HG03280 (cell line): Measurements from ENCODE around the gene CYTH3.
A peak's percentile ranks its signal among the peaks of the same experiment; 100 is the strongest.
"Not testable (repeated sequence)": the region's sequence is repeated elsewhere in the genome, so short reads cannot be mapped to it uniquely, and the experiment has no call there.

Source experiments
- ATAC-seq: cut with Tn5 transposase; IDR thresholded peaks from one replicate; pipeline ENCODE4 v1.9.1; 2021; ENCODE audit warnings: mild to moderate bottlenecking, moderate library complexity; ENCODE audit not compliant: unreplicated experiment

CYTH3 gene

DNA sequence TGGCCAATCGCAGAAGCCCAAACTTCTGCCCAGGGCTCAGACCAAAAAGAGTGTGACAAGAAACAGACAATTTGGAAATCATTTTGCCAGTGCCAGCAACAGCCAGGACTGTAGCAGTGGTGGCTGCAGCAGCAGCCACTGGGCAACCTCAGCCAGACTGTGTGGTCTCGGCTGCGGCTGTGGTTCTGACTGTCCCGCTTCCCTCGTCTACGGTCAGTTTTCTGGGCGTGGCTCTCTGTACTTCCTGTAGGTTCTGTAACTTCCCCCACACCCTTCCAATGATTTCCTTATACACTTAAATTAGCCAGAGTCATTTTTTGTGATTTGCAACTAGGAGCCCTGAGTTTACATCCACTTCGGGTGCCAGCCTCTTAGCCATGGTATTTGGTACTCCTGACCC is 39.9 kb downstream of the CYTH3 start:
- ATAC-seq: no peak

DNA sequence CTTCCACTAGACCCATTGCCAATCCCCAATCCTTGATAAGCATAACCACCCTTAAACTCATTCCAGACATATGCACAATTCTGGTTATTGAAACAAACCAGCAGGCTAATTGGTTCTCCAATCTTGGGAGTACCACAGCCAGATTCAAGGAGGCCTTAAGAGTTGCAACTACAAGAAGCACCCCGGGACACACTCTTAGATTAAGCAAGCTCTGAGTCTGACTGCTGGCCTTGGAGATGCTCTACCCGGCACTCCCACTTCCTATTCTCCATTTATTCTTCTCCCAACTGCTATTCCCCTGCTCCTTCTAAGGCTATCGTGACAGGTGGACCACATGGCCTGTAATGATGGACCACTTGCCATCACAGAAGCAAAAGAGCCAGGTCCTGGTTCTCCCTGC is 40.3 kb downstream of the CYTH3 start:
- no peak for ATAC-seq

DNA sequence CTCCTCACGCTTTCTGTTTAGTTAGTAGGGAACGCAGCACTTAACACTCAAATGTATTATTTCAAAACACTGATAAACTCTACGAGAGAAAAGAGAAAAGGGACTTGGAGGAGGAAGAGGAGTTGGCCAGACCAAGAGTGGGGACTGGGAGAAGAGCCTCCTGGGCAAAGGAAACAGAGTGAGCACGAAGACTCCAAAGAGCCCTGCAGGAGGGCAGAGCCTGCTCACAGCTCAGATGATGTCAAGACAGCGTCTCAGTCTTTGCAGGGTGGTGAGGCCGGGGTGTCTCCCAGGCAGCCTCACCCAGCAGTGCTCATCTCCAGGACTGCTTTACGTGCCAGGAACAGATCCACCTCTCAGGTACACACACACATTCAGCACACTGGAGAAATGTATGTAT is 41.2 kb downstream of the CYTH3 start:
- ATAC-seq: no peak

DNA sequence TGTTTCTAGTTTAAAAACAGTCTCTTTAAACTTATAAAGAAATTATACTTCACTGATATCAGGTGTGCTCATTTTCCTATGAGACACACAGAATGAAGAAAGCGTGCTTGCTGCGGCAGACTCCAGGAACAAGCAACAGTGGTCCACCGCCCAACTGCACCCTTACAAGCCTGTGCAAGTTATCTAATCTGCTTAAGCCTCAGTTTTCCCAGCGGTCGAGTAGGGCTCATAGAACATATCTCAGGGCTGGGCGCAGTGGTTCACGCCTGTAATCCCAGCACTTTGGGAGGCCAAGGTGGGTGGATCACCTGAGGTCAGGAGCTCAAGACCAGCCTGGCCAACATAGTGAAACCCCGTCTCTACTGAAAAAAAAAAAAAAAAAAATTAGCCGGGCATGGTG is 43.1 kb downstream of the CYTH3 start:
- ATAC-seq: peak; percentile 16

DNA sequence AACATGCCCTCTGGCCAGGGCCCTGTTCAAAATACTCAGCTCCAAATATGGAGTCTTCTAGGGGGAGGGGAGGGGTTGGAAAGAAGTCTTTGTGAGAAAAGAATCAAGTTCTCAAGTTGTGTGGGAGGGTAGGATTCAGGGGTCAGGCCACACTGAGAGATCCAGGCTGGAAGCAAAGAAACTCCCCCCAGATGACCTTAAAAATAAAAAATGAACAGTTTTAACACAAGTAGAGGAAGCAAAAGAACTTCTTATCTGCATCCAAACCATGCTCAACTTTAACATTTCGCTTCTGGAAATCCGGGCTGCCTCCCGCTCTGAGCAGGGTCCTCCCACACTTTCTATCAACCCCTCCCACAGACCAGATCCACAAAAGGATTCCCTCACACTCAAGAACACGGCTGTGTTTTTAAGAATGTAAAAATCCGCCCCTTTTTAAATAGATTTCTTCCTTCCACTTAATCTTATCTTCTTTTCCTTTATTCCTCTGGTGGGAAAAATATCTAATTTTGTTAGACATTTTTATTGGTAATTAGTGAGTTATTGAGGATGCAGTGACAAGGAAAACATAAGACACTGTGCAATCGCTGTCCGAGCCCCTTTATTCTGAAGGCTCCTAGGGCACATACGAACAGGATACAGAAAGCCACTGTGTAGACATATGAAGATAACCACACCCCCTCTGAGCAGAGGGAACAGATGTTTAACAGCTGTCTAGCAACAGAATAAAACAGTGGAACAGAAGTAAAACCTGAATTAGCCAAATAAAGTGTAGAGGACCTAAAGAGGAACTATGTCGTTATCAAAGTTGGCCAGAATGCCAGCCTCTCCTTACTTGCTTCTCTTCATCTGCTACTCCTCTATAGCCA is 43.8 kb downstream of the CYTH3 start:
- ATAC-seq: peak; percentile 81

DNA sequence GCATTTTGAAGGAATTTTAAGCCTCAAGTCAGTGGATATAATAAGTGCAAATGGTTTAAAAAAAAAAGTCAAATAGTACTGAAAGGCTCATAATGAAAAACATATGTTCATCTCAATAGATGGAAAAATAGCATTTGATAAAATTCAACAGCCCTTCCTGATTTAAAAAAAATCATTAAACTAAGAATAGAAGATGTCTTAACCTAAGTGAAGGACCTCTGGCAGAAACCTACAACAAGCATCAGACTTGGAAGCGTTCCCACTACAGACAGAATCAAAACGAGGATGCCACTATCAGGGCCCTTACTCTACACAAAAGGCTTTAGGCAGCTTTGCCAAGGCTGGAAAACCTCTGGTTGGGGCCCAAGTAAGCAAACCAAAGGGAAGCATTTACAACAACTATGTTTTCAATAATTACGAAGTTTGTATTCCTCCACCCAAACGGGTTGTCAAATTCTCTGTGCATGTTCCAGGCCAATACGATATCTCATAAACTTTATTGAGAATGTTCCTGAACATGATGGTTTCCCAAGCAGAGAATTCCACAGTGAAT is 45.1 kb downstream of the CYTH3 start:
- ATAC-seq: no peak

DNA sequence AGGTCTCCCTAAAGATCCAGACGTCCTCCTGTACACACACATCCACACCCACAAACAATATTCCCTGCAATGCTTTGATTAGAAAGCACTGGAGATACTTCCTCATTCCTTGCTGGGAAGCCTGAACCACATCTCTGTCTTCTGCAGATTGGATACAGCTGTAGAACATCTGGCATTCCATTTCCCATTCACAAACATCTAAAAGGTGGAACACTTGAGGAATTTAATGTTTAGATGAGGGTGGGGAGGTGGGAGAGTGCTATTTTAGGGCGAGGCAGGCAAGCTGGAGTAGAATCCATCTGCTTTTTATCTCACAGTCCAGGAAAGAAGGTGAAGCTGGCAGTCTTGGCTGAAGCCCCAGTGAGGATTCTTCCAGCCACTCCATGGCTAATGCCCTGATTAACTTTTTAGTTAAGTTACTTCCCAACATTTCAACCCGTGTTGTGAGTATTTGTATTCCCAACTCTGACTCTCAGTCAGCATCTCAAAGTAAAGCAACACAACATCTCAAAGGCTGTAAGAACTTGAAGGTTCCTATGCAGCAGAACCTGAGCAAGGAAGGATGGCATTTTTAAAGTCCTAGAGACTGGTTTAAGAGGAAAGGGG is 46.1 kb downstream of the CYTH3 start:
- ATAC-seq: no peak

DNA sequence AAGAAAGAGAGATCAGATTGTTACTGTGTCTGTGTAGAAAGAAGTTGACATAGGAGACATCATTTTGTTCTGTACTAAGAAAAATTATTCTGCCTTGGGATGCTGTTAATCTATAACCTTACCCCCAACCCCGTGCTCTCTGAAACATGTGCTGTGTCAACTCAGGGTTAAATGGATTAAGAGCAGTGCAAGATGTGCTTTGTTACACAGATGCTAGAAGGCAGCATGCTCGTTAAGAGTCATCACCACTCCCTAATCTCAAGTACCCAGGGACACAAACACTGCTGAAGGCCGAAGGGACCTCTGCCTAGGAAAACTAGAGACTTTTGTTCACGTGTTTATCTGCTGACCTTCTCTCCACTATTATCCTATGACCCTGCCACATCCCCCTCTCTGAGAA is 49.0 kb downstream of the CYTH3 start:
- not testable (repeated sequence) for ATAC-seq

DNA sequence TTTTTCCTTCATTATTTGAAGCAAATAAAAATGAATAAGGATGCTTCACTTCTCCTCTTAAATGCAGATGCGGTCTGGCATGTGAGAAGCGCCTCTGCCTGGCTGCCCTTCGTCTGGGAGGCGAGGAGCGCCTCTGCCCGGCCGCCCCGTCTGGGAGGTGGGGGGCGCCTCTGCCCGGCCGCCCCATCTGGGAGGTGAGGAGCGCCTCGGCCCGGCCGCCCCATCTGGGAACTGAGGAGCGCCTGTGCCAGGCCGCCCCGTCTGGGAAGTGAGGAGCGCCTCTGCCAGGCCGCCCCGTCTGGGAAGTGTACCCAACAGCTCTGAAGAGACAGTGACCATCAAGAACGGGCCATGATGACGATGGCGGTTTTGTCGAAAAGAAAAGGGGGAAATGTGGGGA is 49.4 kb downstream of the CYTH3 start:
- ATAC-seq: not testable (repeated sequence)

DNA sequence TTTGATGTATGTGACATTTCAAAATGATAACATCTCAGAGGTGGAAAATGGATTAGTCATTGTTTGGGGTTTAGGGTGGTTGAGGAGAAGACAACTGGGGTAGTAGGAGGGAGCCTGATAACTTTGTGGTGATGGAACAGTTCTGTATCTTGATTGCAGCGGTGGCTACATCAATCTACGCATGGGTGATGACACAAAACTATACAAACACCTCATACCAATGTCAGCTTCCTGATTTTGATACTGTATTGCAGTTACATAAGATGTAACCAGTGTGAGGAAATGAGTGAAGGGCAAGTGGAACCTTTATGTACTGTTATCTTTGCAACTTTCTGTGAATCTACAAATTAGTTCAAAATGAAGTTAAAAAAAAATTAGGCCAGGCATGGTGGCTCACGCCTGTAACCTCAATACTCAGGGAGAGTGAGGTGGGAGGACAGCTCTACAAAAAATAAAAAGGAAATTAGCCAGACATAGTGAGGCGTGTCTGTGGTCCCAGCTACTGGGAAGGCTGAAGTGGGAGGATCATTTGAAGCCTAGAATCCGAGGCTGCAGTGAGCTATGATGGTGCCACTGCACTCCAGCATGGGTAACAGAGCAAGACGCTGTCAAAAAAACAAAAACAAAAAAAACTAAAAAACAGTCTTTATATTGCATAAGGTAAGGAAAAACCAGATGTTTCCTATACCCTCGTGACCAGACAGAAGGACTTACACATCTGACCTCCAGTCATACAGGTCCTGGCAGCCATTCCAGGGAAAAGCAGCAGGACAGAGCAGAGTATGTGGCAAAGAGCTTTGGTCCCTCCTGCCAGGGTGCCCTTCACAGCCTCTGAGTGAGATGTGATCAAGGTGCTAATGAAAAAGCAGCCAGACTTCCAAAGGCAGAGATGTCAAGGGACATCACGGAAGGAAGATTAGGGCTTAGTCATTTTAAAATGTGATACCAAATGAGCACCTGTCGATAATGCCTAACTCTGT is 50.8 kb downstream of the CYTH3 start:
- ATAC-seq: no peak

DNA sequence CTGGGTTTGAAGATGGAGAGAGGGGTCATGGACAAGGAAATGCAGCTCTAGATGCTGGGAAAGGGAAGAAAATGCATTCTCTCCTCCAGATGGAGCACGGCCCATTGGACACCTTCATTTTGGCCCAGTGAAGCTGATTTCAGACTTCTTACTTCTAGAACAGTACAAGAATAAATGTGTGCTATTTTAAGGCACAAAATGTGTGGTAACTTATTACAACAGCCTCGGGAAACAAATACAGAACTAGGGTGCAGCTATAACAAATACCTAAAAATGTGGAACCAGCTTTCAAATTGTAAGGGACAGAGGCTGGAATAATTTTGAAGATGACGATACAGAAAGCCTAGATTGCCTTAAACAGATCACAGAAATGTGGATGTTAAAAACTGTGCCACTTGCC is 54.1 kb downstream of the CYTH3 start:
- no peak for ATAC-seq

DNA sequence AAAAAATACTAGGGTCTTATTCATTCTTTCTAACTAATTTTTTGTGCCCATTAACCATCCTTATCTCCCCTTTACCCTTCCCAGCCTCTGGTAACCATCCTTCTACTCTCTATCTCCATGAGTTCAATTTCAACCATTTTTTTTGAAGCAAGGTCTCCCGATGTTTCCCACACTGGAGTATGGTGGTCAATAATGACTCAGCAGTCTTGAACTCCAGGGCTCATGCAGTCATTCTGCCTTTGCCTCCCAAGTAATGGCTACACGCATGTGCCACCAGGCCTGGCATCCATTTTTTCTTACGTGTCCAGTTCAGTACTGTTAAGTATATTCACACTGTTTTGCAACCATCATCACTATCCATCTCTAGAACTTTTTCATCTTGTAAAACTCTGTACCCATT is 60.4 kb downstream of the CYTH3 start:
- no peak for ATAC-seq

DNA sequence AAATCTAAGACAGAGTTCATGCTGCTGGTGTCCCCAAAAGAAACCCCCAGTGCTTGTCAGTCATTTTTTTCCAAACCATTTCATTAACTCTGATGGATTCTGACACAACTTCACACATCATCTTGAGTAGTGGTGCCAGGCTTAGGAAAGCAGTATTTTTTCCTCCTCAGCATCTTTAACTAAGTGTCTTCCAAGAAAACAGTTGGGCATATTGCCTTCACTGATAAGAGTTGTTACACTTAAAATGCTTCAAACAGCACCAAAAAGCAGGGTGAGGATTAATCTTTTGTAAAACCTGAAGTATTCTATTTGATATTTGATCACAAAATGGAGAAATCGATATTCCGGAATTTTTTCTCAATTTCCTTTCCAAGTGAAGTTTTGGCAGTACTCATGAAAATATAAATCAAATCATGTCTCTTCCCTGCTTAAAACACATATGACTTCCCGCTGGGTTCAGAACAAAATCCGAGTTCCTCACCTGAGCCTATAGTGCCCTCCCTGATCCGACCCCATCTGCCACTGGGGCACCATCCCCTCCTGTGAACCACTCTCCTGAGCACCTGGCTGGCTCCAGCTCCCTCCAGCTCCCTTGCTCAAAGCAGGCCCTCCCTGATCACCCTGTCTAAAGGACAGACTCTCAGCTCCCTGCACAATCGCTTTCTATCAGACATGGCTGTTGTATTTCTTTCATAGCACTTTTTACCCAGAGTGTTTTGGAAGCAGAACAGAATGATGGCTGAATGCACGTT is 61.6 kb downstream of the CYTH3 start:
- ATAC-seq: no peak

DNA sequence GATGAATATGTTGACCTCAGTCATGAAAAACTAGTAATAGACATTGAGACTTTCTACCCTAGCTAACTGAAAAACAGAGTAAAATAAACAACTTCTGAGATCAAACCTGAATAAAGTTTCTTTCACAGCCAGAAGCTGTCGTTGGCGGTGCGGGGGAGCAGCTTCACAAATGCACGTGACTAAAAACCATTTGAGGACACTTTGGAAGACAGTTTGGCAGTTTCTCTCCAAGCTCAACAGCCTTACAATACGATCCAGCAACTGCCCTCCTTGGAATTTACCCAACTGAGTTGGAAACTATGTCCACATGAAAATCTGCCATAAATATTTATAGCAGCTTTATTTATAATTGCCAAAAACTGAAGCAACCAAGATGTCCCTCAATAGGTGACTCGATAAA is 63.1 kb downstream of the CYTH3 start:
- no peak for ATAC-seq

DNA sequence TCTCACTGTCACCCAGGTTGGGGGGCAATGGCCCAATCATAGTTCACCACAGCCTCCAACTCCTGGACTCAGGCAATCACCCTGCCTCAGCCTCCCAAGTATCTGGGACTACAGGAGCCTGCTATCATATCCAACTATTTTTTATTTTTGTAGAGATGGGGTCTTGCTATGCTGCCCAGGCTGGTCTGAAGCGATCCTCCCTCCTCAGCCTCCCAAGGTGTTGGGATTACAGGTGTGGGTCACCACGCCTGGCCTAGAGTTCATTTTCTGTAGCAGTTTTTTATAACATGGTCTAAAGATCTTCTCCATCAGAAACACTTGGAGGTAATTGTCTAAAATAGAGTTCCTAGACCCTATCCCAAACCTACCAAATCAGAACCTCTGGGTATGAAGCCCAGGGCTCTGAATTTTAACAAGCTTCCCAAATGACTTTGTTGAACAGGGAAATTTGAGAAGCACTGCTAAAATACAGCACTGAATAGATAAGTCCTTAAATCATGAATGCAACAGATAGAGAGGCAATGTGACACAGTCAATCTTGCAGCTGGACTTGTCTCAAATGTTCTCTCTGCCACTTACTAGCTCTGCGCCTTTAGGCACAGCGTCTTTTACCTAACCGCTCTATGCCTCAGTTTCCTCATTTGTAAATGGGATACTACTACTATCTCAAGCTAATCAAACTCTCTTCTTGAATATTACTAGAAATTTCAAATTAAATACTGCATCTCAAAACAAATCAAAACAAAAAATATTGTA is 63.7 kb downstream of the CYTH3 start:
- ATAC-seq: no peak

DNA sequence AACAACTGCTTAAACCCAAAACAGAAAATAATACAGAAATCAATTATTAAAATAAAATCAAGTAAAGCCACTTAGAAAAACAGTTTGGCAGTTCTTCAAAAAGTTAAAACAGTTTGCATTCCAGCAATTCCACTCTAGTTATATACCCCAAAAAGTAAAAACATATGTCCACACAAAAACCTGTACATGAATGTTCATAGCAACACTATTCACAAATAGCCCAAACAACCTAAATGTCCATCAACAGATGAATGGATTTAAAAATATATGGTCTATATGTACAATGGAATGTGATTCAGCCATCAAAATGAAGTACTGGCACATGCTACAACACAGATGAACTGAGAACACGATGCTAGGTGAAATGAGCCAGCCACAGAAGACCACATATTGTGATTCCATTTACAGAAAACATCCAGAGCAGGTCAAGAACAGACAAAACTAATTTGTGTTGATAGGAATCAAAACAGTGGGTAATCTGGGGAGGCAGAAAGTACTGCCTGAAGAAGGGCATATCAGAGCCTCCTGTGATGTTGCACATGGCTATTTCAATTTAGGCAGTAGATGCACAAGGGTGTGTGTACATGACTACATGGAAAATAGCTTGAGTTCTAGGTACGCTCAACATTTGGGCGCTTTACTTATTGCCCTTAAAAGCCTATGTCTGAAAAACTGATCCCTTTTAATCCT is 66.3 kb downstream of the CYTH3 start:
- ATAC-seq: no peak

DNA sequence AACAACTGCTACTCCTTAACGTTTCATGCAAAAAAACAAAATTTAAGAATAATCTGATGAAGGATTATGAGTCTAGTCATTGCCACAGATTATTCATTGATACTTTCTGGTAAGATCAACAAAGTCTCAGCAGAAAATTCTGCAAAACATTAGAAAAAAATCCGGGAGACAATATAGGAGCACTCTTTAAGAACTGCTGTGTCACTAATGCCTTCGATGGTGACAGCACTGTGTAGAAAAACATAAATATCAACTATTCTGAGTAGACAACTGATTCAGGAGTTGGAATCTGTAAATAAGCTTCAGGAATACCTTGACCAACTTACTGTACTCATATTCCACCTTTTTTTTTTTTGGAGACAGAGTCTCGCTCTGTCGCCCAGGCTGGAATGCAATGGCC is 69.0 kb downstream of the CYTH3 start:
- no peak for ATAC-seq

DNA sequence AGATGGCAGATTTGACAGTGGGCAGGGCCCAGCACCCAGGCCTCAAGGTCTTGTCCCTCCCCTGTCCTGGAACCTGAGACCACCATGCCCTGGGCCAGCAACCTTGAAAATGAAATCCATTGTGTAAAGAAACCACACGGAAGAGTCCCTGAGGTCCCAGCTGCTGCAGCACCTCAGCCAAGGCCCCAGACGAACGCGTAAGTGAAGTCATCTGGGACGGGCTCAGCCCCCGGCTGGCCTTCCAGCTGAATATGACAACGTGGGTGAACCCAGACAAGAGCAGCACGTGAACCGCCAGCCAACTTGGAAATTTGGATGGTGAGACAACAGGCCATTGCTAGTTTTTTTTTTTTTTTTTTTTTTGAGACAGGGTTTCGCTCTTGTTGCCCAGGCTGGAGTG is 70.3 kb downstream of the CYTH3 start:
- no peak for ATAC-seq

DNA sequence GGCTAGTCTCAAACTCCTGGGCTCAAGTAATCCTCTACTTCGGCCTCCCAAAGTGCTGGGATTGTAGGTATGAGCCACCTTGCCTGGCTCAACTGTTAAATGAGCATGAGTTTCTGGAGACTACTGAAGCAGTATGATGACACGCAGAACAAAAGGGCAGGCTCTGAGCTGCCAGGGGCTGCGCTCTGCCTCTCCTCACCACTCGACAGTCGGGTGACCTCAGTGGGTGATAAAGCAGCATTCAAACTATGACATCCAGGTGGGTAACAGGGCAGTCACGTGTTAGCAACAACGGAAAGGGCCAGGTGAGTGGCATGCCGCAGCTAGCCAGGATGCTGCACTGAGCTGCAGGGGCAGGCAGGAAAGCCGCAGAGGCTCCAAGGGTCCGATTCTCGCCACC is 71.5 kb downstream of the CYTH3 start:
- no peak for ATAC-seq
